Activated CD4-positive, alpha-beta T cell treated with anti-CD3 and anti-CD28 coated beads, Interleukin-2, amount 10 ng/mL, durations not matched to agents 7 days and 5 days (primary cell): ENCODE results near the gene MPEG1. TPM values are rescaled to one million over a fixed set of nuclear protein-coding genes. Genes with fewer than 3 reads are reported as not detected.

ENCODE experiments used
- CTCF ChIA-PET: fragments of 350-600 bp; sonication (Branson Sonifier 250); formaldehyde crosslinking; loops from one replicate; lab custom pipeline; 2021; ENCODE audit warnings: antibody characterized with exemption; lab: Charles Lee
- POLR2A ChIA-PET: fragments of 350-600 bp; sonication (Branson Sonifier 250); formaldehyde crosslinking; loops from one replicate; lab custom pipeline; 2021; ENCODE audit warnings: antibody characterized with exemption; lab: Charles Lee
- DNase-seq: peaks from one replicate; pipeline ENCODE4 v3.0.0-alpha.2; 2020
- H3K27ac Mint-ChIP-seq: one replicate; pipeline ENCODE4 v1.8.0; 2021; ENCODE audit warnings: mild to moderate bottlenecking, moderate library complexity, mixed read lengths
- H3K27me3 Mint-ChIP-seq: one replicate; pipeline ENCODE4 v1.8.0; 2021; ENCODE audit warnings: mixed read lengths
- H3K36me3 Mint-ChIP-seq: one replicate; pipeline ENCODE4 v1.8.0; 2021; ENCODE audit warnings: low read depth, mixed read lengths
- H3K4me1 Mint-ChIP-seq: one replicate; pipeline ENCODE4 v1.8.0; 2021; ENCODE audit warnings: mixed read lengths
- H3K4me3 Mint-ChIP-seq: one replicate; pipeline ENCODE4 v1.8.0; 2021; ENCODE audit warnings: mild to moderate bottlenecking, moderate library complexity, mixed read lengths
- H3K9me3 Mint-ChIP-seq: one replicate; pipeline ENCODE4 v1.8.0; 2021; ENCODE audit warnings: mixed read lengths
- total RNA-seq, 2 experiments: library from RNA; stranded (reverse); gene quantifications; one replicate each; pipeline ENCODE4 v1.2.3, GENCODE V29; 2021

The MPEG1 gene
- total RNA-seq, 2 experiments from 2014 or later: not detected

DNA sequence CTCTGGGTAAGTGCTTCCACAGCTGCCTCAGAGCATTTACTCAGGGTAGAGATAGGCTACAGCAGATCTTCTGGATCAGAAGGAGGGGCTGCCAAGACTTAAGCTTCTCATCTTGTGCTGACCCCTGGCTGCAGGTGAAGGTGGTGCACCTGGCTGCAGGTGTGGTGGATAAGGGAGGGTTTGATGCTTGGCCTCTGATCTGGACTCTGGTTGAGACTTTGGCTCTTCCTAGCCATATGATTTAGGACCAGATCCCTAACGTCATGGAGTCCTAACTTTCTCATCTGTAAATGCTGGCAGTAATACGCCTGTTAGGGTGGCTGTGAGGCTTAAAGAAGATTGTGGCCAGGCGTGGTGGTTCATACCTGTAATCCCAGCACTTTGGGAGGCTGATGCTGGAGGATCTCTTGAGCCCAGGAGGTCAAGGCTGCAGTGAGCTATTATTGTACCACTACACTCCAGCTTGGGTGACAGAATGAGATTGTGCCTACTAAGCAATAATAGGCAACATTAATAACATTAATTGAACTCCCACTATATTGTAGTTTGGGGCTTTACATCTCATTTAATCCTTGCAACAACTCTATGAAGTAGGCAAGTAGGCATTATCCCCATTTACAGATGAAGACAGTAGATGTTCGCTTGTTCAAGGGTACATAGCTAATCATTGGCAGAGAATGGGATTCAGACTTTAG is 30.1 kb downstream of the MPEG1 start:
- Mint-ChIP-seq H3K4me1 (no peaks in the 10 kb centered on the region), H3K9me3 (peaks cover 8% of the 10 kb centered on the region), H3K27ac (no peak overlapping the region), H3K27me3 (no peaks in the 10 kb centered on the region), H3K36me3 (no peaks in the 10 kb centered on the region), H3K4me3 (no peak overlapping the region)
- ChIA-PET CTCF (interaction anchor here (1.5 to 1.6 kb wide), 2 partner anchors 11 to 13 kb away, joined by 3 to 4 read pairs; partner anchors contain the start of gene DTX4), POLR2A (no interaction called here)
- no peak for DNase-seq

DNA sequence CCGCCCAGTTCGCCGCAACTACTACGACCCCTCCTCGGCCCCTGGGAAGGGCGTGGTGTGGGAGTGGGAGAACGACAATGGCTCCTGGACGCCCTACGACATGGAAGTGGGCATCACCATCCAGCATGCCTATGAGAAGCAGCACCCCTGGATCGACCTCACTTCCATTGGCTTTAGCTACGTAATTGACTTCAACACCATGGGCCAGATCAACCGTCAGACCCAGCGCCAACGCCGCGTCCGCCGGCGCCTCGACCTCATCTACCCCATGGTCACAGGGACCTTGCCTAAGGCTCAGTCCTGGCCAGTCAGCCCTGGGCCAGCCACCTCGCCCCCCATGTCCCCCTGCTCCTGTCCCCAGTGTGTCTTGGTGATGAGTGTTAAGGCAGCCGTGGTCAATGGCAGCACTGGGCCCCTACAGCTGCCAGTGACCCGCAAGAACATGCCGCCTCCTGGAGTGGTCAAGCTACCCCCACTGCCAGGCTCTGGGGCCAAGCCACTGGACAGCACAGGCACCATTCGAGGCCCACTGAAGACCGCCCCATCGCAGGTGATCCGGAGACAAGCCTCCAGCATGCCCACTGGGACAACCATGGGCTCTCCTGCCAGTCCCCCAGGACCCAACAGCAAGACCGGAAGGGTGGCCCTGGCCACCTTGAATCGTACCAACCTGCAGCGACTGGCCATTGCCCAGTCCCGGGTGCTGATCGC is 30.8 kb downstream of the MPEG1 start:
- Mint-ChIP-seq H3K9me3 (peaks cover 8% of the 10 kb centered on the region), H3K27ac (no peak overlapping the region), H3K4me3 (no peak overlapping the region), H3K36me3 (no peaks in the 10 kb centered on the region), H3K4me1 (no peaks in the 10 kb centered on the region), H3K27me3 (no peaks in the 10 kb centered on the region)
- no peak for DNase-seq
- POLR2A ChIA-PET: no interaction called here
- CTCF ChIA-PET: interaction anchor here (1.5 to 2.6 kb wide), 3 partner anchors 10 to 12 kb away, joined by 3 to 24 read pairs (median 4); partner anchors contain the start of gene DTX4

DNA sequence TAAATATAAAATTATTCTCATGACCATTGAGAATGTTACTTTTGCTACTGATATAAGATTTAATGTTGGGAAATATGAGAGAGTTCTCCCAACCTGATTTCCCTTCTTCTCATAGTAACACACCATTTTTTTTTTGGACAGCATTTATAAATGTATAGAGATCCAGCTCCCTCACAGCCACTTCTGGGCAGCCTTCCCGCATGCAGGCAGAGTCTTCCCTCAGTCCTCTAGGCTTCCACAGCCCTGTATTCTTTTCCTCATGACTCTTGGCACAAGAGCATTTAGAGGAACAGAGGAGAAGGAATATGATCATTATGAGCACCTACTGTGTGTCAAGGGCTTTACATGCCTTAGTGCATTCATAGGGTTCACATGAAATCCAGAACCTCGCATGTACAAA is 31.8 kb downstream of the MPEG1 start:
- ChIA-PET POLR2A (no interaction called here), CTCF (interaction anchor here (2.6 kb wide), 1 partner anchor 9 kb away, joined by 24 read pairs; the partner anchor contains the start of gene DTX4)
- peaks cover 8% of the 10 kb centered on the region for H3K9me3 Mint-ChIP-seq
- H3K27ac Mint-ChIP-seq: no peak overlapping the region
- H3K36me3 Mint-ChIP-seq: no peaks in the 10 kb centered on the region
- no peaks in the 10 kb centered on the region for H3K4me1 Mint-ChIP-seq
- H3K27me3 Mint-ChIP-seq: no peaks in the 10 kb centered on the region
- no peak overlapping the region for H3K4me3 Mint-ChIP-seq
- no peak for DNase-seq

DNA sequence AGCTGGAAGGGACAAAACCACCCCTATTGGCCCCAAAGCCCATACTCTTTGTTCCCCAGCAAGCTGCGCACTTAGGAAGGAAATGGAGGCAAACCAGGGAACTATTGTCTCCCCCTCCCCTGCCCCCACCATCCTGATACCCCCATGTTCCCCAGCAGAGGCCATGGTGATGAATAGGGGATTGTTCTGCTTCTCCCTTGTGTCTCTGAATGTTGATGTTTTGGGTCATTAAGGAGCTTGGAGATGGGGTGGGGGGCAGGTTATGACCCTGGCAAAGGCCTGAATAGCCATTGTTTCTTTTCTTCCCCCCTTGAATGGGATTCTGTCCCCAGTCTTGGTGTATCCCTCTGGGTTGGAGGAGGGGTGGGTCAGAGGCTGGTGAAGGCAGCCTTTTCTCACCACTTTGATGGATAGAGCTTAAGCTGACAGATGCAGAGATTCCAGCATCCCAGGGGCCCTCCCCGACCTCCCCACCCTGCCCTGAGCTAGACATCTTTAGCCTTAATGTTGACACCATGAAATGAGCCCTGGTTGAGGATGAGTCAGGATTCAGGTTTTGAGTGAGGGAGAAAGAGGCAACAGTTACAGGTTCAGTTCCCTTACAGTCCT is 32.5 kb downstream of the MPEG1 start:
- ChIA-PET POLR2A (no interaction called here), CTCF (interaction anchor here (1.0 to 2.6 kb wide), 2 partner anchors 9 to 386 kb away, joined by 3 to 24 read pairs; partner anchors contain the start of gene DTX4)
- Mint-ChIP-seq H3K4me1 (no peaks in the 10 kb centered on the region), H3K27ac (no peak overlapping the region), H3K36me3 (no peaks in the 10 kb centered on the region), H3K9me3 (peaks cover 8% of the 10 kb centered on the region), H3K4me3 (no peak overlapping the region), H3K27me3 (peaks cover under 1% of the 10 kb centered on the region)
- no peak for DNase-seq

DNA sequence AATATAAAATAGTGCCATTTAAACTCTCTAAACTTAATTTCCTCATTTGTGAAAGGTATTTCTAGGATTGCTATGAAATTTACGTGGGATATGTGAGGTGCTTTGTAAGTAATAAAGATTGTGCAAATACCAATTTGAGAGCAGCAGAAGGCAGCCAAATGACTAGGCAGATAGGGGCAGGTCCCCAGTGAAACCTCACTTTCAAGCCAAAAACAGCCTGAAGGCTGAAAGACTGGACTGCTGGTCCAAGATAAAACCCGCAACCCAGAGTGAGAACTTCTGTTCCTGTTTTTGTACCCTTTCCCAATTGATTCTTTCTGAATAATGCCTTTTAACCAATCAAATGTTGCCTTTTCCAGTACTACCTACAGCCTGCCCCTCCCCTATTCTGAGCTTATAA is 33.6 kb downstream of the MPEG1 start:
- H3K4me3 Mint-ChIP-seq: no peak overlapping the region
- no peaks in the 10 kb centered on the region for H3K36me3 Mint-ChIP-seq
- H3K9me3 Mint-ChIP-seq: peaks cover 8% of the 10 kb centered on the region
- DNase-seq: no peak
- POLR2A ChIA-PET: no interaction called here
- no peak overlapping the region for H3K27ac Mint-ChIP-seq
- H3K4me1 Mint-ChIP-seq: no peaks in the 10 kb centered on the region
- CTCF ChIA-PET: interaction anchor here (1.6 to 2.6 kb wide), 2 partner anchors 7 to 8 kb away, joined by 5 to 24 read pairs; partner anchors contain the start of gene DTX4
- peaks cover 8% of the 10 kb centered on the region for H3K27me3 Mint-ChIP-seq

DNA sequence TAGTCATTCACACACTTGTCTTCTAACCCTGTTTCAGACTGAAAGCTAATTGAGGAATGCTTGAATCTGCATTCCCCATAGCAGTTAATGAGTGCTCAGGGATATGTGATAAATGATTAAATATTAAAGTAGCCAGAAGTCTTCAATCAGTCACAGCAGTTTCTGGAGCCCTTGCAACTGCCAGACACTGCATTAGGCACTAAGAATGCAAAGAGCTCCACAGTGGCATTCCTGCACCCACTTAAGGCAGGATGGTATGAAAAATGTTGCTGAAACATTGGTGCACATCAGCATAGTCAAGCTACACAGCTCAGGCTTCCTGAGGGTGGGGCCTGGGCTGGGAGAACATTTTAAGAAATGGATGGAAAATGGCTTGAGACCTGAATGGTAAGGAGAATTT is 34.3 kb downstream of the MPEG1 start:
- Mint-ChIP-seq H3K27me3 (peaks cover 13% of the 10 kb centered on the region), H3K27ac (no peak overlapping the region), H3K36me3 (no peaks in the 10 kb centered on the region), H3K4me1 (no peaks in the 10 kb centered on the region), H3K9me3 (peaks cover 8% of the 10 kb centered on the region), H3K4me3 (no peak overlapping the region)
- DNase-seq: no peak
- POLR2A ChIA-PET: interaction anchor here (0.5 kb wide), 1 partner anchor 36 kb away, joined by 3 read pairs; the partner anchor contains the start of gene FAM111A
- CTCF ChIA-PET: interaction anchor here (0.6 to 1.6 kb wide), 2 partner anchors 8 to 28 kb away, joined by 4 to 5 read pairs; no protein-coding TSS in a partner anchor

DNA sequence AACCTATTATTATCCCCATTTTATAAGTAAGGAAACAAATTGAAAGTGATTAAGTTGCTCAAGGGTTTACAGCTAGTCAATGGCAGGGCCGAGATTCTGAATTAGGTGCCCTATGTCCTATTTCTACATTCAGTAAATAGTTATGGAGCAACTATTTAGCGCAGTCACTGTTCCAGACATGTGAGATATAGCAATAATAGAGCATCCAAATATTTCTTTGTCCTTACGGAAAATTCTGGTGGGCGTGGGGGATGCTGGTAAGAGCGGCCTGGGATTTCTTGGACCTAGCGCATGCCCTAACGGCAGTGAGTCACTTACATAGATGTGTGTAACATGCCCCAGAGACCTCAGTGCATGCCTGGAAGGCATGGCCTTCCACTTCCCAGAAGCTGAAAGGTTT is 36.4 kb downstream of the MPEG1 start:
- no peaks in the 10 kb centered on the region for H3K36me3 Mint-ChIP-seq
- CTCF ChIA-PET: interaction anchor here (0.7 to 0.8 kb wide), 2 partner anchors 11 to 87 kb away, joined by 3 to 4 read pairs; no protein-coding TSS in a partner anchor
- H3K27me3 Mint-ChIP-seq: peaks cover 21% of the 10 kb centered on the region
- H3K4me1 Mint-ChIP-seq: peaks cover 7% of the 10 kb centered on the region
- DNase-seq: no peak
- POLR2A ChIA-PET: no interaction called here
- H3K9me3 Mint-ChIP-seq: peaks cover 8% of the 10 kb centered on the region
- H3K27ac Mint-ChIP-seq: no peak overlapping the region
- no peak overlapping the region for H3K4me3 Mint-ChIP-seq

DNA sequence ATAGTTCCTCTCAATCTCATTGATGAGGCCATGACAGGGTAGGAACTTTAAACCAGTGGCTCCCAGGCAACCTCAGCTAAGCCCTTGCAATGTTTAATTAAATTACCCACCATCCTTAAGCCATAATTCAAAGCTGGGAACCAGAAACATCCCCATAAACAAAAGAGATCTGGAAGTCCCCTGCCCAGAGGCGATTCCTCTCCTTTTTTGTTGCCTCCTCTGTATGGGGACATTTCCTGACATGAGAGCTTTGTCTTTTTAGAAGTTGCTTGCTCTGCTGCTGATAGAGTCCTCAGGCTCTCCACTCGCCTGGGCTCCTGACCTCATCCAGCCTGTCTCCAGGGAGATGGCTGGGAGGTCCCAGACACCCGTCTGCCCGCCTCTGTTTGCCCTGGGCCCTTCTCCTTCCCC is 37.6 kb downstream of the MPEG1 start:
- POLR2A ChIA-PET: no interaction called here
- H3K27ac Mint-ChIP-seq: no peak overlapping the region
- H3K9me3 Mint-ChIP-seq: peaks cover 8% of the 10 kb centered on the region
- peaks cover 7% of the 10 kb centered on the region for H3K4me1 Mint-ChIP-seq
- H3K36me3 Mint-ChIP-seq: no peaks in the 10 kb centered on the region
- peaks cover 21% of the 10 kb centered on the region for H3K27me3 Mint-ChIP-seq
- DNase-seq: no peak
- no peak overlapping the region for H3K4me3 Mint-ChIP-seq
- CTCF ChIA-PET: interaction anchor here (1.2 to 2.1 kb wide), 2 partner anchors 11 to 17 kb away, joined by 5 to 7 read pairs; no protein-coding TSS in a partner anchor

DNA sequence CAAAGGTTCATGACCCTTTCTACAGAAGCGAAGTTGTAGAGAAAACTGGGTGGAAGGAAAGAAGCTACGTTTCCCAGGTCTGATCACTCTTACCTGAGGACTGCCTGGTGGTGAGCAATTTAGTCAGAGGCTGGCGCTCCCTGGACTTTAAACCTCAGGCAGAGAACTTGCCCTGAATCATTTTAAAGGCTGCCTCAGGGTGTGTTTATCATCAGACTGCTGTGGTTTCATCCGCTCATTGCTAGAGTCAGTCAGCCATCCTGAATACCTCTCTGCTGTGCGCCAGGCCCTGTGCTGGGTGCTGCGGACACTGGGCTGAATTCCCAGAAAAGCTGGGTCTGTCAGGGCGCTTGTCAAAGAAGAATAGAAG is 38.1 kb downstream of the MPEG1 start:
- peaks cover 23% of the 10 kb centered on the region for H3K27me3 Mint-ChIP-seq
- ChIA-PET CTCF (interaction anchor here (1.2 to 2.1 kb wide), 2 partner anchors 12 to 16 kb away, joined by 5 to 7 read pairs; no protein-coding TSS in a partner anchor), POLR2A (no interaction called here)
- peaks cover 7% of the 10 kb centered on the region for H3K9me3 Mint-ChIP-seq
- no peak for DNase-seq
- H3K27ac Mint-ChIP-seq: no peak overlapping the region
- H3K4me1 Mint-ChIP-seq: peaks cover 7% of the 10 kb centered on the region
- H3K4me3 Mint-ChIP-seq: no peak overlapping the region
- H3K36me3 Mint-ChIP-seq: no peaks in the 10 kb centered on the region

DNA sequence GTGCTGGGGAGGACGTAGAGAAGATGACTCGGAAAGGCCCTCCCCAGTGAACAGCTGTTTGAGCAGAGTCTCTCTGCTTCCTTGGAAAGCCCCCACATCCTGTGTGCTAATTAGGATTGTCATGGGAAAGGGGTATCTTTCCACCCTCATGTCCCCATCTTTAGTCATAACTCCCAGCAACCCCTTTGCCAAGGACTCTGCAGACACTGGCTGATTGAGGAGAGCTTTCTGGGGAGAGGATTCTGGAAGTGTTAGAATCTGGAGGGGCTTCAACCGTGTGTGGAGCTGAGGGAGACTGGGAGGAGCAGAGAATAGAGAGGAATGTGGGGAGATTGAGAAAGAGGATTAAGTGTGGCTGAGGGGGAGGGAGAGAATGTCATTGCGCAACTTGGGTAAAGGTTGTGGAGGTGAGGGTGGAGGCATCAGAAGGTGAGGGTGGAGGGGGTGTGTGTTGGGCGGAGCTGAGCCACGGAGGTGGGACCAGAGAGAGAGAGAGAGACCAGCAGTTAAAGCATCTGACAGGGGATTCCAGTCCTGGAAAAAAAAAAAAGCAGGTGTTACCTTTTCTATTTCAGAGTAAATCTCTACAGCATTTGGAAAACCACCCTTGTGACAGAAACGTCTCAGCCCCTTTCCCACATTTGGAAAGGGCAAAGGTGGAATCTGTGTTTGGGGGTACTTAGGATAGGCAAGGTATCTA is 38.6 kb downstream of the MPEG1 start:
- CTCF ChIA-PET: interaction anchor here (1.2 to 2.1 kb wide), 2 partner anchors 12 to 16 kb away, joined by 5 to 7 read pairs; no protein-coding TSS in a partner anchor
- Mint-ChIP-seq H3K9me3 (peaks cover 3% of the 10 kb centered on the region), H3K27me3 (peaks cover 26% of the 10 kb centered on the region), H3K27ac (no peak overlapping the region), H3K36me3 (no peaks in the 10 kb centered on the region), H3K4me3 (no peak overlapping the region), H3K4me1 (peaks cover 7% of the 10 kb centered on the region)
- DNase-seq: no peak
- POLR2A ChIA-PET: no interaction called here

DNA sequence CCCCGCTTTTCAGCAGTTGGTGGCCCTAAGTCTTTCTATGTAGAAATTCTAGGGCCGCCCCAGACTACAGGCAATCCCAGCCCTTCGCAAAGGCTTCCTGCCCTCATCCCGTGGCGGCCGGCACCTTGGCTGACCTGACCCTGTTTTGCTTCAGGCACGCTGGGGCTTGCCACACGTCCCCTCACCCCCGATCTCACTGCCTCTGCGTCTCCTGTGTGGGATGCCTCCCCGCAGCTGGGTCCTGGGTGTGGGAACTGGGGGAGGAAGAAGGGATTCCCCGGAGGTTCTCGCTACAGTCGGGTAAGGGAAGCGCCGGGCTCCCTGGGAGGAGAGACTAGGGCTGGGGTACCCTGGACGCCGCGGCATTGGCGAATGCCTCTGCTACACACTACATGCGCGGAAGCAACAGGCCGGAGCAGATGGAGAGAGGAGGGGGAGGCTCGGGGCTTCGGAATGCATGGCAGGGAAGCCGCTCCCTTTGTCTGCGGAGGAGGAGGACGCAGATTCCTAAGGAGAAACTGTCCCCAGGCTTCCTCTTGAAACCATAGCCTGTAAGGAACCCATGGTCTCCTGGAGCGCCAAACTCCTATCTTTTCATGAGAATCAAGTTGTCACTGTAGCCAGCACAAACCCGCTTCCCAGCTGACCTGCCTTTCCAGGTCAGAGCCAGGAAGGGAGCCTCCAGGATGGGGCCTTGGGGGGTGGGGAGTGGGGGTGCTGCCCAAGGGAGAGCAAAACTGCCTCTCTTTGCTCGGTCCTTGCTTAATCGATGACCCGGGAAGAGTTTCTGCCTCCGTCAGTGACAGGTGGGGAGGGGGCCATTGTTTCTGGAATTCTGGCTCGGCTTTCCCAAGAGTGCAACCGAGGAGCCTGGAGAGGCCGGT is 39.4 kb downstream of the MPEG1 start:
- Mint-ChIP-seq H3K36me3 (no peaks in the 10 kb centered on the region), H3K27me3 (peaks cover 26% of the 10 kb centered on the region), H3K4me1 (peaks cover 7% of the 10 kb centered on the region), H3K4me3 (peak overlapping the region; percentile 78), H3K27ac (no peak overlapping the region), H3K9me3 (no peaks in the 10 kb centered on the region)
- peak; percentile 5 for DNase-seq
- POLR2A ChIA-PET: interaction anchor here (0.6 kb wide), 1 partner anchor 13 kb away, joined by 4 read pairs; no protein-coding TSS in a partner anchor
- CTCF ChIA-PET: interaction anchor here (2.0 to 4.1 kb wide), 3 partner anchors 13 to 40 kb away, joined by 6 to 41 read pairs (median 9); partner anchors contain the start of gene MPEG1
